NB4 (cell line): ENCODE measurements around the gene SMIM23.
"Not testable (repeated sequence)": the region's sequence is repeated elsewhere in the genome, so short reads cannot be mapped to it uniquely, and the experiment has no call there.

Experiments
- DNase-seq: peaks from one replicate; pipeline ENCODE4 v3.0.0; 2010; ENCODE audit warnings: low read depth
- H3K4me3 ChIP-seq: one replicate; pipeline ENCODE4 v1.5.1; 2011; ENCODE audit warnings: mild to moderate bottlenecking, low read depth, low read length, moderate library complexity
- MYC ChIP-seq: IDR thresholded peaks from 2 replicates; pipeline ENCODE4 v1.6.1; 2011; ENCODE audit warnings: low read depth, low read length
- POLR2A ChIP-seq: IDR thresholded peaks from 2 replicates; pipeline ENCODE4 v1.6.1; 2011; ENCODE audit warnings: mild to moderate bottlenecking; ENCODE audit not compliant: insufficient read length; ENCODE audit errors: extremely low read depth
- TF ChIP-seq, protein P1 (sequence below): IDR thresholded peaks from 2 replicates; pipeline ENCODE4 v1.6.1; 2011; ENCODE audit warnings: low read depth, low read length
- TF ChIP-seq, protein P2 (sequence below): IDR thresholded peaks from one replicate; pipeline ENCODE4 v1.5.1; 2012; ENCODE audit warnings: low read depth, low read length

Gene SMIM23

DNA sequence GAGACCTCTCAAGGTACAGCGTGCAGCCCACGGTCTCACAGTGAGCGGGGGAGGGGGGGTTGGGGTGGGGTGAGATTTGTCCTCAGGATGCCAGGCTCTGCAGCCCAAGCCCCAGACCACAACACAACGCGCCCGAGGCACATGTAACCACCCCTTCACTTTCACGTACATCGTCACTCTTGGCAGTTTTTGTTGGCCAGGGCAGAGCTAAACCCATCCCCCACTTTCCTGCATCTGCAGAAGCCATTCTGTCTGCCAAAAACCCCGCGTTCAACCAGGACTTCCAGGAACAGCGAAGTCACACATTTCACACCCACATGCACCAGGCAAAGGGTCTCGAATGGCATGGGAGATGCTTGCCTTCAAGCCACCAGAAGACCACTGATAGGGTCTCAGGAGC lies 9.4 kb upstream of the SMIM23 start:
- DNase-seq: no peak
- TF ChIP-seq, protein P1, sequence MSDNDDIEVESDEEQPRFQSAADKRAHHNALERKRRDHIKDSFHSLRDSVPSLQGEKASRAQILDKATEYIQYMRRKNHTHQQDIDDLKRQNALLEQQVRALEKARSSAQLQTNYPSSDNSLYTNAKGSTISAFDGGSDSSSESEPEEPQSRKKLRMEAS: no peak
- TF ChIP-seq, protein P2, sequence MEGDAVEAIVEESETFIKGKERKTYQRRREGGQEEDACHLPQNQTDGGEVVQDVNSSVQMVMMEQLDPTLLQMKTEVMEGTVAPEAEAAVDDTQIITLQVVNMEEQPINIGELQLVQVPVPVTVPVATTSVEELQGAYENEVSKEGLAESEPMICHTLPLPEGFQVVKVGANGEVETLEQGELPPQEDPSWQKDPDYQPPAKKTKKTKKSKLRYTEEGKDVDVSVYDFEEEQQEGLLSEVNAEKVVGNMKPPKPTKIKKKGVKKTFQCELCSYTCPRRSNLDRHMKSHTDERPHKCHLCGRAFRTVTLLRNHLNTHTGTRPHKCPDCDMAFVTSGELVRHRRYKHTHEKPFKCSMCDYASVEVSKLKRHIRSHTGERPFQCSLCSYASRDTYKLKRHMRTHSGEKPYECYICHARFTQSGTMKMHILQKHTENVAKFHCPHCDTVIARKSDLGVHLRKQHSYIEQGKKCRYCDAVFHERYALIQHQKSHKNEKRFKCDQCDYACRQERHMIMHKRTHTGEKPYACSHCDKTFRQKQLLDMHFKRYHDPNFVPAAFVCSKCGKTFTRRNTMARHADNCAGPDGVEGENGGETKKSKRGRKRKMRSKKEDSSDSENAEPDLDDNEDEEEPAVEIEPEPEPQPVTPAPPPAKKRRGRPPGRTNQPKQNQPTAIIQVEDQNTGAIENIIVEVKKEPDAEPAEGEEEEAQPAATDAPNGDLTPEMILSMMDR: no peak
- TF ChIP-seq MYC (no peak), POLR2A (no peak)
- H3K4me3 ChIP-seq: no peak overlapping the region

DNA sequence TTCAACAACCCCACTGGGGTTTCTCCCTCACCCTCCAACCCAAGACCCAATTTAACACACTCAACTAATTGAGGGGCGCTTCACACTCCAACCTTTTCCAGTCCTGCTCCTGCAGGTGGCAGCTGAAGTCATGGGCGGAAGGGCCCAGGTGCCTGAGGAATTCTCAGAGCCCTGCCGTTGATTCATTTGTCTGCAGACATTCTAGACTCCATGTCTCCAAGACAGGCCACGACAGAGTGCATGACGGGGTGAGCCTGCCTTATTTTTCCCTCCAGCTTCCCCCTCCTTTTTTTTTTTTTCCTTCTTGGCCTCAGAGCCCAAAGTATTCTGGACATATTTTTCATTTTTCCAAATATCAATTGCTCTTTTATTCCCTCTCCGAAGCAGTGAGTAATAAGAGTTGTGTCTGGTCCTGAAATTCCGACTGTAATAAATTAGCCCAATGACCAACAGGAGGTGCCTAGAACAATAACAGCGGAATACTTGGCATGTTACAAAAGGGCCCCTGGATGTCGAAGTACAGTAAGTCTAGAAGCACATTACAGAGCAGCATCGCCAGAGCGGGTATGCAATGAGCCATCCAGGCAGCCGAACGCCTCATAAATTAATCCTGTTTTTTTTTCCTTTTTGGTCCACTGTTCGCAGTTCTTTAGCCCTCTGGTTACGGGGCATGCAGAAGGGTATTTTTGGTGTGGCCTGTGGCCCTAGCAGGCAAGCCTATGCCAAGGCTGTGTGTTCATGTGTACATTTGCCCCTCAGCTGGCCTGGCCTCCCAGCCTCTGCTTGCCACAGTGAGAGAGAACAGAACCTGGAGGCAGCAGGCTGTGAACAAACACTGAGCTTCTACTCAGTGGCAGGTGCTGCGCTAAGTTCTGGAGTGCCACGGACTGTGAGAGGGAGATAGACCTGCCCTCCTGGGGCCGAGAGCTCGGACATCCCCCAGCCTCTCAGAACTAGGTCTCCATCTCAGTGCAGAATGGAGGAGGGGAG lies 8.6 kb upstream of the SMIM23 start:
- no peak for DNase-seq
- no peak overlapping the region for H3K4me3 ChIP-seq

DNA sequence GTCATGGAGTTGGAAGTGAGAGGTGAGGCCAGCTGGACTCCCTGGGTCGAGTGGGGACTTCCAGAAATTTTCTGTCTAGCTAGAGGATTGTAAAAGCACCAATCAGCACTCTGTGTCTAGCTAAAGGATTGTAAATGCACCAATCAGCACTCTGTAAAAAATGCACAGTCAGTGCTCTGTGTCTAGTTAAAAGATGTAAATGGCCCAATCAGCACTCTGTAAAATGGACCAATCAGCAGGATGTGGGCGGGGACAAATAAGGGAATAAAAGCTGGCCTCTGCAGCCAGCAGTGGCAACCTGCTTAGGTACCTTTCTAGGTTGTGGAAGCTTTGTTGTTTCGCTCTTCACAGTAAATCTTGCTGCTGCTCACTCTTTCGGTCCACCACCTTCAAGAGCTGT lies 3.9 kb upstream of the SMIM23 start:
- not testable (repeated sequence) for DNase-seq, H3K4me3 ChIP-seq

More for the DNA sequence above, 8.6 kb upstream of the SMIM23 start:
- no peak for TF ChIP-seq MYC
- TF ChIP-seq, protein P2: no peak
- TF ChIP-seq, protein P1: no peak
- TF ChIP-seq POLR2A: no peak

DNA sequence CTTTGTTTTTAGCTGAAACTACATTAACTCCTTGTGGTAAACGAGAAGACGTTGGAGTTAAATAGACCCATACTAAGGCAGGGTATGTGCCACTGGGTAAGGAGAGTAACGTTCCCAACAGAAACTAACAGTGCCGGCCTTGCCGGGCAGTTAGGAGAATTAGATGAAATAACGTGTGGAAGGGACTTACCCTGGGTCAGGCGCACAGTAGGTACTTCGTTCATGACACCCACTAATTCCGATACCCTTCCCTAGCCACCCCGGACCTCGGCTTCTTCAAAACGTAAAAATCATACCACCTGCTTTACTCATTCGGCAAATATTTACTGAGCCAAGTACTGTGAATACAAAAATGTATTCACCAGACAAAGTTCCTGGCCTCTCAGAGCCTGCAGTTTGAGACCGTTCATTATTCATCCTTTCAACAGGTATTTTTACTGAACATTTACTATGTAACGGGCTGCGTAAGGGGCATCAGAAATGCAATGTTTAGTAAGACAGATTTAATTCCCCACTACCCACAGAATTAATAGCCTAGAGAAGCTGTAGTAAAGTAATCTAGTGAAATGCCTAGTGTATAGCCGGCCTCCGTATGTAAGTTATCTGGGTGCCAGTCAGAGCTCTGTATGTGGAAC lies 3.2 kb upstream of the SMIM23 start:
- no peak for DNase-seq
- TF ChIP-seq, protein P1: no peak
- H3K4me3 ChIP-seq: no peak overlapping the region

DNA sequence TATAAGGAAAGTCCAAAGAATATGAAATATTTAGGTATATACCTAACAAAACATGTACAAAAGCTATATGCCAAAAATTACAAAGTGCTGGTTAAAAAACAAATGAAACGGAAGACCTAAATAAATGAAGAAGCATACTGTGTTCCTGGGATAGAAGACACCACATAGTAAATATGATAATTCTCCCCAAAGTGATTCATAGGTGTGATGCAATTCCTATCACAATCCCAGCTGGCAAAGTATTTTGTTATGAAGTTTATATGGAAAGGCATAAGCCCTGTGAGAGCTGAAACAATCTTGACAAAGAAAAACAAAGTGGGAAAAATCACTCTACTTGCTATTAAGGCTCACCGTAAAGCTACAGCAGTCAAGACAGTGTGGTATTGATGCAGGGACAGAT lies 2.6 kb upstream of the SMIM23 start:
- H3K4me3 ChIP-seq: no peak overlapping the region
- DNase-seq: no peak
- TF ChIP-seq, protein P2: no peak
- TF ChIP-seq, protein P1: no peak
- TF ChIP-seq MYC: no peak
- no peak for TF ChIP-seq POLR2A

DNA sequence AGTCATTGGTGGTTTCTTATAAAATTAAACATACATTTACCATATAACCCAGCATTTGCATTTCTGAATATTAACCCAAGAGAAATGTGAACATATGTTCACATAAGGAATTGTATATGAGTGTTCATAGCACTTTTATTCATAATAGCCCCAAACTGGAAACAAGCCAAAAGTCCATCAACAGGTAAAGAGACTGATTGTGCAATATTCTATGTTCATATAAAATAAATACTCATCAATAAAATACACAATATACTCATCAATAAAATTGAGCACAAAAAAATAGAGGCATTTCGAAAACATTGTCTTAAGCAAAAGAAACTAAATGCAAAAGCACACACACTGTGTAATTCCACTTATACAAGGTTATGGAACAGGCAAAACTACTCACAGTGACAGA lies 3.7 kb downstream of the SMIM23 start:
- TF ChIP-seq MYC (no peak), POLR2A (no peak)
- TF ChIP-seq, protein P2: no peak
- TF ChIP-seq, protein P1: no peak
- H3K4me3 ChIP-seq: no peak overlapping the region
- no peak for DNase-seq

DNA sequence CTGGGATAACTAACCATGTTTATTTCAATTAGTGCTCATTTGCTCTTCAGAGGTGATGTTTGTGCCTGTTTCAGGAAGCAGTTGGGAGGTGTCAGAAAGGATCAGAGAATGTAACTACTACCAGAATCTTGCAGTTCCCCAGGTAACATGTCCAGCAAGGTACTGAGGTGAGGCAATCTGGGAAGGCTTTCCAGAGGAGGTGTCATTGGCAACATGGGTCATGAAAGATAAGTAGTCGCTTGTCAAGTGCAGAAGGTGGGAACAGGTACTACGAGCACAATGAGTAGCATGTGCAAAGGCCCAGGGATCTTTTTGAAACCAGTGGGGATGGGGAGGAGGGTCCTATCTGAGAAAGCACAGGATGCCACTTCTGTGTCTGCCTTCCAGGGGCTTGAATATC lies 4.8 kb downstream of the SMIM23 start:
- no peak for DNase-seq
- no peak overlapping the region for H3K4me3 ChIP-seq
- TF ChIP-seq, protein P1: no peak
- no peak for TF ChIP-seq MYC
- TF ChIP-seq, protein P2: no peak
- TF ChIP-seq POLR2A: no peak
